GM18858 (cell line): ENCODE measurements around the gene NPL.

Experiments
- ATAC-seq: cut with Tn5 transposase; IDR thresholded peaks from one replicate; pipeline ENCODE4 v1.9.1; 2021; ENCODE audit not compliant: unreplicated experiment

Gene NPL

GRCh38 chr1:182861994-182862393, 72.4 kb downstream of the NPL start:
- ATAC-seq: no peak

DNA sequence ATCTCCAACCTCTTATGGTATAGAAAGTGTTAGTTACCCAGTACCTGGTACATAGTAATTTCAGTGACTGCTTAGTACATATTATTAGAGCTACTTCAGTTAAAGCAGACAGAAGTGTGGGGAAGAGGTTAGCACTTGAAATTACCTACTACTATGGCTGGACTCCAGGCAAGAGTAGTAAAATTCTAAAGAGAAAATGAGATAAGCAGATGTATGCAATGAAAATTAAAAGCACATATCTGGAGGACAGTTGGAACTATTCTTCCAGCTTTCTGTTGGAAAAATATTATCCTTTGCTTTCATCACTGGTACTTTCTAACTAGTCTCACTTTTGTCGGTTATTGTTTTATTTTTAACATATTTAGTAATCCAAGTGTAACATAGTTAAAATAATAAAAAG, 73.3 kb downstream of the NPL start:
- no peak for ATAC-seq

- no peak for ATAC-seq
Measured at GRCh38 chr1:182863940-182864339, 74.4 kb downstream of the NPL start.

DNA sequence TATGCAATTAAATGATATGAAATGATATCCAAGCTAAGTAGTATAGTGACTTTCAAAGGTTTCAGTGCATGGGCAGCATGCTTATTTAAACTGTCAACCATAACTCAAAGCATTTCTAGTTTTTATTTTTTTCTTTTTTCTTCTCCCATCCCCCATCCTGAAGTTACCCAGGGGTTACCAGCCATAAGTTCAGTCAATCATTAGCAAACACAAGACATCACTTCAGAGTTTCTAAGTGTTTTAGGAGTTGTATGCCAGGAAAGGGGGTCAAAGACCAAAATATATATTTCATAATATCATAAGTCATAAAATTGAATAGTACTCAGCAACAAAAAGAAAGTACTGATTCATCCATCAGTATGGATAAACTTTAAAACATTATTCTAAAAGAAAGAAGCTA, 78.3 kb downstream of the NPL start:
- no peak for ATAC-seq

DNA sequence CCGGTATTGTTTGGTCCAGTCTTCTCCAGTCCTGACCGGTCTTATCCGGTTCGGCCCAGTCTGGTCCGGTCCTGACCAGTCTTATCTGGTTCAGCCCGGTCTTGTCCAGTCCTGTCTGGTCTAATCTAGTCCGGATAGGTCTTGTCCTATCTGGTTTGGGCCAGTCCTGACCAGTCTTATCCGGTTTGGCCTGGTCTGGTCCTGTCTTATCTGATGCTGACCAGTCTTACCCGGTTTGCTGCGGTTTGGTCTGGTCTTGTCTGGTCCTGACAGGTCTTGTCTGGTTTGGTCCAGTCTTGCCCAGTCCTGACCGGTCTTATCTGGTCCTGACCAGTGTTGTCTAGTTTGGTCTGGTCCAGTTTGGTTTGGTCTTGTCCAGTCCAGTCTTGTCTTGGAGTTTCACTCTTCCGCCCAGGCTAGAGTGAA, 79.7 kb downstream of the NPL start:
- no peak for ATAC-seq

GRCh38 chr1:182872881-182873280, 83.3 kb downstream of the NPL start:
- ATAC-seq: no peak

- no peak for ATAC-seq
Measured at GRCh38 chr1:182875889-182876288, 86.3 kb downstream of the NPL start.

GRCh38 chr1:182877331-182877730, 87.8 kb downstream of the NPL start:
- no peak for ATAC-seq

DNA sequence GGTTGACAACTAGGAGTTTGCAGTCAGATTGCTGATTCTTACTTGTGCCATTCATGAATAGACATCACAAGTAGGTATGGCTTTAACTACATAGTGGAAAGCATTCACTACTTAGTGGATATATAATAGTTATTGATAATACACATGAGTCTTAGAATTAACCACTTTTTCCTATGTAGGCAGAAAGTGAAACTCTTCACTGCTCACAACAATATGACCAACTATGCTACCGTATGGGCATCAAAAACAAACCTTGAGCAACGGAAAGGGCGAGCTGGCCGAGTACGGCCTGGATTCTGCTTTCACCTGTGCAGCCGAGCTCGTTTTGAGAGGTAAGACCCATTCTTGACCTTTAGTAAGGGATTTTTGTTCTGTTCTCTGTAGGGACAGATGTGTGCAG, 88.3 kb downstream of the NPL start:
- no peak for ATAC-seq
